ENCODE measurements around the gene SEC63.

The SEC63 gene

GRCh38 chr6:107853230-107853629 is 104.8 kb downstream of the SEC63 start:
- no peak for DNase-seq

DNA sequence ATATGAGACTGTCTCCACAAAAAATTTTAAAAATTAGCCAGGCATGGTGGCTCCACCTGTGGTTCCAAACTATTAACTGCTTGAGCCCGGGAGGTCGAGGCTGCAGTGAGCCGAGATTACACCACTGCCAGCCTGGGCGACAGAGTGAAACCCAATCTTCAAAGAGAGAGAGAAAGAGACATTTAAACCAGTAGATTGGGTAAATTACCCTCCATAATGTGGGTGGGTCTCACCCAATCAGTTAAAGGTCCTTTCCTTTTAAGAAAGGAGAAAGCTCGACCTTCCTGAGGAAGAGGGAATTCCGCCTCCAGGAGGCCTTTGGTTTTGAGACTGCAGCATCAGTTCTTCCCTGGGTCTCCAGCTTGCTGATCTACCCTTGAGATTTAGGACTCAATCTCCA is 108.7 kb downstream of the SEC63 start:
- DNase-seq: no peak

GRCh38 chr6:107847844-107848802 is 109.9 kb downstream of the SEC63 start:
- DNase-seq: peak; percentile 33

DNA sequence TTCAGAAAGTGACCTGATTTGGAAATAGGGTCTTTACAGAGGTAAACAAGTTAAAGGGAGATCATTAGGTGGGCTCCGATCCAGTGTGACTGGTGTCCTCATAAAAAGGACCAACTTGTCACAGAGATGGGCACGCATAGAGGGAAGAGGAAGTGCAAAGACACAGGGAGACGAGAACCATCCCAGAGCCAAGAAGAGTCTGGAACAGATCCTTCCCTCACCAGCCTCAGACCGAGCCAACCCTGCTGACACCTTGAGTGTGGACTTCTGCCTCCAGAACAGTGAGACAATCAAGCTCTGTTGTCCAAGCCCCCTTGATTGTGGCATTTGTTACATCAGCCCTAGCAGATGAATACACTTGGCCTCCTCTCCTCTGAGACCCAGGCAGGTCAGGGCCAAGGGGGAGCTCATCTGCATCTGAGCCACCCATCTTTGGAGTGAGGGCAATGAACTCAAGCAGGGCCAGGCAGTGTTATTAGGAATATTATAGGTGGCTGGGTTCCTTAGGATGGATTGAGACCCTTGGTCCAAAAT is 111.7 kb downstream of the SEC63 start:
- DNase-seq: no peak

- DNase-seq: no peak
Observed at GRCh38 chr6:107845777-107846176, 112.2 kb downstream of the SEC63 start.

DNA sequence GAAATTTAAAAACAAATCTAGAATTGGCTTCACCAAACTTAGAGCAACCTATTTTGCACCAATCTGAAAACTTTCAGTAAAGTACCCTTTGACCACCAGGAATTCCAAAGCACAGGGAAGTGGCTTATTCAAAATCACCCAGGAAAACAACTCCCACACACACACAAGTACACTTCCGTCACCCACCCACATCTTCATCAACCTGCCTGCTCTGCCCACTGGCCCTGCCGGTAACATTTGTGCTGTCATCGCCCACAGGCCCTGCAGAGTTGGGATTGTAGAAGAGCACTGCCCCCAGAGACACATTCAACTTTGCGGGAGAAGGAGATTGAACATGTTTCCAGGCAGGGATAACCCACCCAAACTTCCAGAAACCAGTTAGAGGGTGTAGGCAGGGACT is 114.6 kb downstream of the SEC63 start:
- DNase-seq: no peak

DNA sequence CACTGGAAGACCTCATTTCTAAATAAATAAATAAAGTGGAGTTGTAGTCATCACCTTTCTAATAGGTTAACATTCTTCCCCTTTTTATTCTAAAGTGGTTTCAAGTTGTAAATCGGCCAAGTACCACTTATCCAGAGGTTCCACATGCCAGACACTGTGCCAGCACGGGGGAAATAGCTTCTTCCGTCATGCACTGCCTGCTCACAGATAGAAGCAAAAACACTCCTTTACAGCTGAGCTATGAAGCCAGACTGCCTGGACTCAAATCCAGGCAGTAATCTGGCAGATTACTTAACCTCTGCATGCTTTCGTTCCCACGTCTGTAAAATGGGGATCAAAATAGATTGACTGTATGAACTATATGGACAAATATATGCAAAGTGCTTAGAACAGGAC is 116.7 kb downstream of the SEC63 start:
- DNase-seq: peak; percentile 73

GRCh38 chr6:107840636-107841274 is 117.3 kb downstream of the SEC63 start:
- DNase-seq: no peak

GRCh38 chr6:107833136-107833535 is 124.9 kb downstream of the SEC63 start:
- no peak for DNase-seq

DNA sequence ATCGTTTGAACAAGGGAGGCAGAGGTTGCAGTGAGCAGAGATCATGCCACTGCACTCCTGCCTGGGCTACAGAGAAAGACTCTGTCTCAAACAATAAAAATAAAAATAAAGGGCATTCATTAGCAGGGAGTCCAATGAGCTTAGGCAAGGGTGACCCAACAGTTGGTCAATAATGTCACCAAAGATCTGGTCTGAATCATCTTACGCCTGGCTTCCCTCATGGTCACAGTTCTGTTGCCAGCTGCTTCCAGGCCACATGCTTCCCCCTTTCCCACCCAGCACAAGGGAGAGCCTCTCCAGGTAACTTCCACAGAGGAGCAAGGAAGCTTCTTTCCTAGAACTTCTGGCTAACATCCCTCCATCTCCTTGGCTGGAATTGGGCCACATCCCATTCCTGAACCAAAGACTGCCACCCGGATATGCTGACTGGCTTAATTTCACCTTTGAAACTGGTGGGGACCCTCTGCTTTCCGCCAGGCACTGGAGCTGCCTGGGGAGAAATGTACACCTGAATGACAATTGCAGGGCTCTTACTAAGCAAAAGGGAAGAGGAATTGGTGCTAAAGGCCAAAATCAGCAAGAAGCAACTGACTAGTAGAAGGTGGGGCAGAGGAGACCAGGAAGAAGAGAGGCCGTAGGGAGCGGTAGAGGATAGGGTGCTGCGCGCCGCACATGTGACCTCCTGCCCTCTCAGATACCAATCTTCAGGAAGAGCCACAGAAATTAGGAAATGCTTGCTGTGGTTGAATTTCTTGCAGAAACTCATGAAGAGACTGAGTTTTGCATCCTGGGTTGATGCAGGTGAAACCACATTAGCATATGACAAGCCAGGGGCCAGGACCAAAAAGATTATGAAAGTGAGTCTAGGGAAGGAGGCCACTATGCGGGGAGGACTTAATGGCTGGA is 125.6 kb downstream of the SEC63 start:
- DNase-seq: no peak

DNA sequence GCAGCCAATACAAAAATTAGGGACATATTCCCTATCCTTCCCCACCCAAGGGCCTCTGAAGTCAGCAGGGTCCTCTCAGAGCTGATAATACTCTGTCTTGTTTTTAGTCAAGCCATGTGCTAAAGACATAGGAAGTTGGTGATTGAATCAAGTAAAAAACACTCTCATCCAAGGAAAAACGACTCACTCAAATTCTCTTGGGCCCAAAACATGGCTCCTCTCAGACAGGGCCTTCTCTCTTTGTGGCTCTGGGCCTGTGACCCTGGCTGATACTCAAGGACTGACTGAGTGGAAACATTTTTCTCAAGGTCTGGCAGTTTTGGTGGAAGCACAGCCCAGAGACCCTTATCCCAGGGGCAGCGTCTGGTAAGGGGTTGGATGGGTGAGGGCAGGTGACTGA is 127.9 kb downstream of the SEC63 start:
- DNase-seq: no peak

- DNase-seq: no peak
Observed at GRCh38 chr6:107827541-107827940, 130.5 kb downstream of the SEC63 start.

- no peak for DNase-seq
Observed at GRCh38 chr6:107823047-107823557, 134.9 kb downstream of the SEC63 start.

- DNase-seq: no peak
Observed at GRCh38 chr6:107822176-107823046, 135.6 kb downstream of the SEC63 start.

DNA sequence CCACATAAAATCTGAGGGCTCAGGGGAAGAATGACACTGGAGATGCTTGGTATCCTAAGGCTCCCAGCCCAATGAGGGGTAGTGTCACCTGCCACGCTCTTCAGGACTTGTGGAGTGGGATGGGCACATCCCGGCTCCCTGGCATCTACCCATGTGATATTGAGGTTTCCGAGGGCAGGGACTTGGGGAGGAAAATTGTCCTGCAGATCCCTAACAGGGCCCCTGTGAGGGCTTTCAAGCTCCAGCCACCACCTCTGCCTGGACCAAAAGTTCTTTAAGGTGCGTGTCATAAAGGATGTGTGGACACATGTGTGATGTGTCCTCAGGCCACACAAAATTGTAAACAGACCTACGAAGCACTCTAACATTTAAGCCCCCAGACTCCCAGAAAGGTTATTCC is 136.4 kb downstream of the SEC63 start:
- DNase-seq: no peak

DNA sequence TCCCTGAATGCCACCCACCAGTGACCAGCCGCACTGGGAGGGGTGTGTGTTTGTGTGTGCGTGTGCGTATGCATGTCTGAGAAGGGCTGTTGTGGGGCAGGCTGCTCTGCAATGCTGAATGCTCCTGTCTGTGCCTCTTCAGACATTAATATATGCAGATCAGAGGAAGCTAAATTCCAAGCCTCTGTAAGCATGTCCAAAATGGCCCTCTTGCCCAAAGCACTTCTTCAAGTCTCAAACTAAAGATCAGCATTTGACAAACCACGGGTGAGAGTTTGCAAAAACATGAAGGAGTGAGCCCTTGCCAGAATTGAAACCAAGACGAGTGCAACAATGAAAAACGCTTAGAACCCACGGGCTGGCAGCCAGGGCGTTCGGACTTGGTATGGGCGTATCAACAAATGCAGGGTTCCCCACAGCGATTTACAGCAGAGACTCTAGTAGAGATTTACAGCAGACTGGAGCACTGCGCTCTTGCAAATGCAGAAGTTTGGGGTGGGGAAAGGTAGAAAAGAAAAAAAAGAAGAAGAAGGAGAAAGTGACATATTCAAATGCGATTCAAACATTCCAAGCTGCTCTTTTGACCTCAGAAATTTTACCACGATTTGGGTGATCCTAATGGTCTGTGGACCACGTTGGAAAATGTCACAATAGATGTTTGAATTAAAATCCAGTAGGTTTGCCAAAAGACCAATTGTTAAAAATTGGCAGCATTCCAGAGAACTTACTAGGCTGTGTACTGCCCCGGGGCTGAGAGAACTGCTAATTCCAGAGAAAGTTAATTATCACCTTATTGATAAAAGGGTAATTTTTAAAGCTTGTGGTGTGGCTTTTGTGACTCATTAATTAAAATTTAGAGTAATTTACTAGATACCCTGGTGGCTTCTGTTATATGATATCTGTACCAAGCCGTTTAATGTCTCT is 137.4 kb downstream of the SEC63 start:
- DNase-seq: peak; percentile 17

- no peak for DNase-seq
Observed at GRCh38 chr6:107819964-107820337, 138.1 kb downstream of the SEC63 start.

GRCh38 chr6:107819217-107819616 is 138.8 kb downstream of the SEC63 start:
- DNase-seq: no peak

DNA sequence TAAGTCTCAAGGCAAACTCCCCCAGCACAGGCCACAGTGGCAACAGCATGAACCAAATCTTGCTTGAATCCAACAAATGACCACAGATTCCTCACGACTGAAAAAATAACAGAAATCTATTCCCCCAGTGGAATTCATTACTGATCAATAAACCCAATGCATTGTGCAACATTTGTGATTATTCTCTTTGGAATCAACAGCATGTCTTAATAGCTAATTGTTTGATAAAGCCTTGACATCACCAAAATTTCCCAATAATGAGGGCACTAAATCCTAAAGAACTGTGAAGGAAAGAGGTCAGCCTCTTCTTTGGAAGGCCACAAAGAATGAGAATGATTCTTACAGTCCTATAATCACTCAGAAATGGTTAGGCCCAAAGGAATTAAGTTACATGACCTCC is 139.7 kb downstream of the SEC63 start:
- DNase-seq: no peak

GRCh38 chr6:107817784-107818183 is 140.2 kb downstream of the SEC63 start:
- DNase-seq: no peak

All from NCI-H2029 treated with DMSO at 0.1 percent for 48 hours (cell line).